Measurements from ENCODE around the gene PDC.

GRCh38 chr1:186413319-186413718 lies 47.6 kb downstream of the PDC start:
- no peak for TF ChIP-seq POLR2A (IDR thresholded peaks at IDR 0.05)
- TF ChIP-seq CTCF (IDR thresholded peaks at IDR 0.05) = no peak
- TF ChIP-seq POLR2AphosphoS5 (IDR thresholded peaks at IDR 0.05) = no peak

Measured in prostate gland (tissue), 2 donors.